ENCODE measurements around the gene CISH. TPM values are rescaled to one million over a fixed set of nuclear protein-coding genes. Genes with fewer than 3 reads are reported as not detected.

Gene CISH
- total and polyA plus RNA-seq, 9 of the 15 experiments (the other 6 are each of a cell fraction or from before 2014, with no cell fraction given): 1.7 to 47.7 (median 18.3) TPM

- TF ChIP-seq ZNF407 (IDR thresholded peaks at IDR 0.05; ENCODE audit: low read depth): no peak
- no peak for TF ChIP-seq AFF1 (IDR thresholded peaks at IDR 0.05; ENCODE audit: low read depth in 1 of 2, partially characterized antibody in 2 of 2)
- TF ChIP-seq ZNF445 (CRISPR knock-in tag; IDR thresholded peaks at IDR 0.05; ENCODE audit: low read depth): no peak
- no peak for TF ChIP-seq ATF2 (CRISPR knock-in tag; IDR thresholded peaks at IDR 0.05)
- no peak for TF ChIP-seq FOXP1 (CRISPR knock-in tag; IDR thresholded peaks at IDR 0.05)
- TF ChIP-seq NFRKB (IDR thresholded peaks at IDR 0.05; ENCODE audit: low read depth): no peak
- TF ChIP-seq ZNF217 (CRISPR knock-in tag; IDR thresholded peaks at IDR 0.05): no peak
- no peak for TF ChIP-seq E2F4 (CRISPR knock-in tag; IDR thresholded peaks at IDR 0.05; ENCODE audit: low read depth)
- no peak for TF ChIP-seq ZBTB17 (CRISPR knock-in tag; IDR thresholded peaks at IDR 0.05)
- TF ChIP-seq TAF7 (tag; IDR thresholded peaks at IDR 0.05): 0 out of 2 replicates have a peak, but pooled peaks have one; percentile 36
- TF ChIP-seq CREBBP (IDR thresholded peaks at IDR 0.05; ENCODE audit: low read depth, low read length): no peak
Observed at GRCh38 chr3:50568947-50569749, 42.4 kb downstream of the CISH start, which contains the start of gene HEMK1 (continued).

Data from K562 (cell line).